AG04449 (cell line): ENCODE results near the gene HTR5A.

Experiments used
- CTCF ChIA-PET: fragments of 350-600 bp; formaldehyde crosslinking; extraction: SDS; loops from one replicate; lab custom pipeline; 2021; ENCODE audit warnings: antibody characterized with exemption; lab: Yijun Ruan, JAX
- POLR2A ChIA-PET: fragments of 400-600, 350-600 bp; formaldehyde crosslinking; extraction: SDS; loops from one replicate; lab custom pipeline; 2020; ENCODE audit warnings: antibody characterized with exemption, inconsistent platforms; lab: Yijun Ruan, JAX
- DNase-seq: peaks from one replicate; pipeline ENCODE4 v3.0.0-alpha.2; 2010; ENCODE audit warnings: low read depth, low spot score
- H3K4me3 ChIP-seq: 2 replicates; pipeline ENCODE4 v1.5.1; 2011; ENCODE audit warnings: low read depth, mild to moderate bottlenecking, control low read depth, low read length
- TF ChIP-seq, protein P1 (sequence below): IDR thresholded peaks from one replicate; pipeline ENCODE4 v1.5.1; 2011; ENCODE audit warnings: mild to moderate bottlenecking, moderate library complexity, low read length, control low read depth, inconsistent platforms; ENCODE audit not compliant: insufficient read depth; ENCODE audit errors: missing control alignments

Gene HTR5A

DNA sequence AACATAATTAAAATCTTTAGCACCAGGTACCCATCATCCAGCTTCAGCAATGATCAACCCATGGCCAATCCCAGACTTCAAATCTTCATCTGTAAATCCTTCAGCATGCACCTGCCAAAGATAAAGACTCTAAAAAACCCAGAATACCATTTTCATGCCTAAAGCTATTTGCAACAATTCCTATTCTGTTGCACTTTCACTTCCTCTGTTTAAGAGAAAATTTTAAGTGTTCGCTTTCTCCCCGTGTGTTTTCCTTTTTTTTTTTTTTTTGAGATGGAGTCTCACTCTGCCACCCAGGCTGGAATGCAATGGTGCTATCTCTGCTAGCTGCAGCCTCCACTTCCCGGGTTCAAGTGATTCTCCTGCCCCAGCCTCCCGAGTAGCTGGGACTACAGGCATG is 31.8 kb upstream of the HTR5A start:
- POLR2A ChIA-PET = no interaction called here
- DNase-seq = no peak
- CTCF ChIA-PET = no interaction called here
- TF ChIP-seq, protein P1, sequence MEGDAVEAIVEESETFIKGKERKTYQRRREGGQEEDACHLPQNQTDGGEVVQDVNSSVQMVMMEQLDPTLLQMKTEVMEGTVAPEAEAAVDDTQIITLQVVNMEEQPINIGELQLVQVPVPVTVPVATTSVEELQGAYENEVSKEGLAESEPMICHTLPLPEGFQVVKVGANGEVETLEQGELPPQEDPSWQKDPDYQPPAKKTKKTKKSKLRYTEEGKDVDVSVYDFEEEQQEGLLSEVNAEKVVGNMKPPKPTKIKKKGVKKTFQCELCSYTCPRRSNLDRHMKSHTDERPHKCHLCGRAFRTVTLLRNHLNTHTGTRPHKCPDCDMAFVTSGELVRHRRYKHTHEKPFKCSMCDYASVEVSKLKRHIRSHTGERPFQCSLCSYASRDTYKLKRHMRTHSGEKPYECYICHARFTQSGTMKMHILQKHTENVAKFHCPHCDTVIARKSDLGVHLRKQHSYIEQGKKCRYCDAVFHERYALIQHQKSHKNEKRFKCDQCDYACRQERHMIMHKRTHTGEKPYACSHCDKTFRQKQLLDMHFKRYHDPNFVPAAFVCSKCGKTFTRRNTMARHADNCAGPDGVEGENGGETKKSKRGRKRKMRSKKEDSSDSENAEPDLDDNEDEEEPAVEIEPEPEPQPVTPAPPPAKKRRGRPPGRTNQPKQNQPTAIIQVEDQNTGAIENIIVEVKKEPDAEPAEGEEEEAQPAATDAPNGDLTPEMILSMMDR = no peak
- no peak overlapping the region for H3K4me3 ChIP-seq

DNA sequence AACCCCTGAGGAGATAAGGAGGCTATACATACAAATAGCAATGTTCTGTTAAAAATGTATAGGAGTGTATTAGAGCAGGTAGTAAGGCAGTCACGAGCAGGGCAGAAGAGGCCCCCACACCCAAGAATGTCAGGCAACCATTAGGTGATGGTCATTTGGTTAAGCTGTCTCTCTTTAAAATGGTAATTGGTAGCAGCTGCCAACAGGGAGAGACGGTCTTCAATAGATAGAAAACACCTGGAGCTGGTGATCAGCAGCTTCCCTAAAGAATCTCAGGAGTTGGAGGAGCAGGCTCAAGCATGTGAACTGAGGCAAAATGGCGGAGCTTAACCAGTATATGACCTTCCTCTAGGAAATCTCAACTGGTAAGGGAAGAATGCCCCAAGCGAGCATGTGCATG is 26.4 kb upstream of the HTR5A start:
- CTCF ChIA-PET = interaction anchor here (1.1 kb wide), 1 partner anchor 31 kb away, joined by 3 read pairs; no protein-coding TSS in a partner anchor
- no peak for DNase-seq
- H3K4me3 ChIP-seq = no peak overlapping the region
- POLR2A ChIA-PET = no interaction called here
- TF ChIP-seq, protein P1 = no peak

DNA sequence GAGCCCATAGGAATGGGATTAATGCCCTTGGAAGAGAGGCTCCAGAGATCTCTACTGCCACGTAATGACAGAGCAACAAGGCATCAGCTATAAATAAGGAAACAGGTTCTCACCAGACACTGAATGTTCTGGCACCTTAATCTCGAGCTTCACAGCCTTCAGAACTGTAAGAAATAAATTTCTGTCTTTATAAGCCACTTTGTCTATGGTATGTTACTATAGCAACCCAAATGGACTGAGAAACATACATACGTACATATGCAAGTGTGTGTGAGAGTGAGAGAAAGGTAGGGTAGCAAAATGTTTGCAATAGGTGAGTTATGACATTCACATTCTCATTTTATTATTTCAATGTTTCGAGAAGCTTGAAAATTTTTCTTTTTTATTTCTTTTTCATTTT is 22.1 kb upstream of the HTR5A start:
- no peak for DNase-seq
- ChIA-PET POLR2A (no interaction called here), CTCF (no interaction called here)
- H3K4me3 ChIP-seq = no peak overlapping the region
- TF ChIP-seq, protein P1 = no peak

DNA sequence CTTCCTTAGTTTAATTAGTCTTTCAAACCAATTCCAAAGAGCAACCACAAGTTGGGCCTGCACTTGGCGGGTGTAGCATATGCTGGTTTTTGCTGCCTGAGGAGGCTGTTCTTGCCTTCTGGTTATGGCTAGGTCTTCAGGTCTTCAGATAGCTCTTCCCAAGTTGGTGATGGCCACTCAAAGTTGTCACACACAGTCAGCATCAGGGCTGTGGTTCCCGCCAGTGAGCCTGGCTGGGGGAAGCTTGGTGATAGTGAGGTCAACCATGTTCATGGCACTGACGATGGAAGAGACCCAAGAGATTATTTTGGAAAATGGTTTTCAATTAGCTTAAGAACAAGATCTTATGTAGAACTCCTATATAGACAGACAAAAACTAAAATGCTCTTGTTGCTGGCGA is 18.8 kb upstream of the HTR5A start:
- no peak overlapping the region for H3K4me3 ChIP-seq
- ChIA-PET POLR2A (no interaction called here), CTCF (interaction anchor here (1.7 kb wide), 1 partner anchor 294 kb away, joined by 4 read pairs; no protein-coding TSS in a partner anchor)
- TF ChIP-seq, protein P1 = no peak
- DNase-seq = no peak

DNA sequence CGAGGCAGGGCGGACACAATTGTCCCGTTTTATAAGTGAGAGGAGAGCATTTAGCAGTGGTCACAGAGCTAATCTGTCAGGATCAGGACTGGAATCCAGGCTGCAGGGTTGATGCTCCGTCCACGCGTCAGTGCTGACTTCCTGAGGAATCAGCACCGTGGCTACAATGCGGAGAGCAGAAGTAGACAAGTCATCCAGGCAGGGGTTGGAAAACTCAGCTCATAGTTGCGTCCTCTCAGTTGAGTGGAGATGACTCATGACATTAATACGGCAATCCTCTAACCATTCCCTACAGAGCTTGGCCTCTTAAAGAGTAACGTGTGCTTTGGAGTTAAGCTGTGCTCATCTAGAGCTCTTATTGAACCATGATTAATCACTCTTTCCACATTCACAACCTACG is 17.1 kb upstream of the HTR5A start:
- H3K4me3 ChIP-seq = no peak overlapping the region
- TF ChIP-seq, protein P1 = no peak
- CTCF ChIA-PET = no interaction called here
- POLR2A ChIA-PET = no interaction called here
- DNase-seq = no peak

DNA sequence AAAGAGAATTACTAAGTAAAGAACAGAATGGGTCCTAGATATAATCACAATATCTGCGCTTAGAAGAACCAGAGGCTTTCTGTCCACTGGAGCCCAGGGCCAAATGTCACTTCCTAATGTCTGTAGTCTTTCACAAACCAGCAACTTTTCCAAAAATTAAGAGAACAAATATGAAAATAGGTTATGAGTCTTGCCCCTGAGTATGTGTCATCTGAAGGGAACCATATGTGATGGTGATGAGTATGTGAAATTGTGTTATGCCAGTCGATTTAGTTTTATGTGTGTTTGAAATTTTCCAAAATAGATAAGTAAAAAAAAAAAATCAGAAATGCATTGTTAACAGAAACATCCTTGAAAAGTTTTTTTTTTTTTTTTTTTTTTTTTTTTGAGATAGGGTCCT is 15.4 kb upstream of the HTR5A start:
- TF ChIP-seq, protein P1 = no peak
- no peak overlapping the region for H3K4me3 ChIP-seq
- ChIA-PET POLR2A (no interaction called here), CTCF (no interaction called here)
- DNase-seq = no peak
